ENCODE data around the gene CORO1A.
A peak's percentile ranks its signal among the peaks of the same experiment; 100 is the strongest.

The CORO1A gene

GRCh38 chr16:30183233-30184095, at the start of gene CORO1A:
Gene CORO1A, plus strand, starts transcription at chr16:30183602. Its CDS starts 1,608 bp downstream, at chr16:30185210.
- in situ Hi-C loops (cut with HindIII; ENCODE audit: low sequenced_read_pairs) = no loop called here
- no peak for TF ChIP-seq CTCF (IDR thresholded peaks at IDR 0.05; ENCODE audit: low read depth, low read length)

GRCh38 chr16:30136971-30137605, 46.3 kb upstream of the CORO1A start:
- no peak for TF ChIP-seq CTCF (IDR thresholded peaks at IDR 0.05; ENCODE audit: low read depth, low read length)
- no peak overlapping the region for H3K4me3 ChIP-seq (ENCODE audit: low read depth, low read length)
- no peak for DNase-seq (ENCODE audit: low read depth, low spot score)
- in situ Hi-C loops (cut with HindIII; ENCODE audit: low sequenced_read_pairs) = no loop called here

More at GRCh38 chr16:30183233-30184095, at the start of gene CORO1A:
- DNase-seq (ENCODE audit: low read depth, low spot score) = peak; percentile 74
- H3K4me3 ChIP-seq (ENCODE audit: low read depth, low read length) = peak within 1 kb of the TSS; percentile 47

GRCh38 chr16:30137897-30138296, 45.5 kb upstream of the CORO1A start:
- no peak for DNase-seq (ENCODE audit: low read depth, low spot score)
- no peak for TF ChIP-seq CTCF (IDR thresholded peaks at IDR 0.05; ENCODE audit: low read depth, low read length)
- no peak overlapping the region for H3K4me3 ChIP-seq (ENCODE audit: low read depth, low read length)
- in situ Hi-C loops (cut with HindIII; ENCODE audit: low sequenced_read_pairs) = no loop called here

DNA sequence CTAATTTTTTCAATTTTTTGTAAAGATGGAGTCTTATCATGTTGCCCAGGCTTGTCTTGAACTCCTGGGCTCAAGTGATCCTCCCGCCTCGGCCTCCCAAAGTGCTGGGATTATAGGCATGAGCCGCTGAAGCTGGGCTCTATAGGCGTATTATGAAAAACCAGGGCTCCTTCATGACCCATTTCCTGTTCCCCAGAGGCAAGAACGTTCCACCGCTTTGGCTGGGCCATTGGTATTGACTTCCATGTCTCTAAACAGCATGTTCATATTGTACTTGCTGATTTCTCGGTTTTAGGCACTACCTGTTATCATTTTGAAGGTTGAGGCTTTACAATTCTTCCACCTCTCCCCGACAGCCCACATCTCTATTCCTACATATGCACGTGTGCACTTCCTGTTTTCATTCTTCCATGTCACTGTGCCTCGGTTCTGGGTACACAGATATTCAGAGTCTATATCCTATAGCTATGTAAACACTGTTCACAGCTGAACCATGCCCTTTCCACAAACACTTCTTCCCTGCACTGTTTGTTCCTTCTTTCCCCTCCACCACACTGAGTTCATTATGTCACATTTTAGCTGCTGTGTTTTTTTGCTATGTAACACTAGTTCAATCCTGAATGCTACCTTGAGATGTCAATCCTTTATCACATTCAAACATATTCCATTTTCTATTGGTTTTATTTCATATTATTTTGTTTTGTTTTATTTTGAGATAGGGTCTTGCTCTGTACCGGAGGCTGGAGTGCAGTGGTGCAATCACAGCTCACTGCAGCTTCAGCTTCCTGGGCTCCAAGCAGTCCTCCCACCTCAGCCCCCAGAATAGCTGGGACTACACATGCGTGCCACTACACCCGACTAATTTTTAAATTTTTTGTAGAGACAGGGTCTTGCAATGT, 43.6 kb upstream of the CORO1A start:
- no peak for DNase-seq (ENCODE audit: low read depth, low spot score)
- in situ Hi-C loops (cut with HindIII; ENCODE audit: low sequenced_read_pairs) = no loop called here
- H3K4me3 ChIP-seq (ENCODE audit: low read depth, low read length) = no peak overlapping the region
- TF ChIP-seq CTCF (IDR thresholded peaks at IDR 0.05; ENCODE audit: low read depth, low read length) = no peak

DNA sequence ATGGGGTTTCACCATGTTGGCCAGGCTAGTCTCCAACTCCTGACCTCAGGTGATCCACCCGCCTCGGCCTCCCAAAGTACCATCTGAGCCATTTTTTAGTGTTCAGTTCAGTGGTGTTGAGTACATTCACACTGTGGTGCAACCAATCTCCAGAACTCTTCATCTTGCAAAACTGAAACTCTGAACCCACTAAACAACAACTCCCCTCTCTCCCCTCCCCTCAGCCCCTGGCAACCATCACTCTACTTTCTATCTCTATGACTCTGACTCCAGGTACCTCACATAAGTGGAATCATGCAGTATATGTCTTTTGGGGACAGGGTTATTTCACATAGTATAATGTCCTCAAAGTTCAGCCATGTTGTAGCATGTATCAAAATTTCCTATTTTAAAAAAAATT, 41.7 kb upstream of the CORO1A start:
- H3K4me3 ChIP-seq (ENCODE audit: low read depth, low read length) = no peak overlapping the region
- DNase-seq (ENCODE audit: low read depth, low spot score) = no peak
- no peak for TF ChIP-seq CTCF (IDR thresholded peaks at IDR 0.05; ENCODE audit: low read depth, low read length)
- in situ Hi-C loops (cut with HindIII; ENCODE audit: low sequenced_read_pairs) = no loop called here

DNA sequence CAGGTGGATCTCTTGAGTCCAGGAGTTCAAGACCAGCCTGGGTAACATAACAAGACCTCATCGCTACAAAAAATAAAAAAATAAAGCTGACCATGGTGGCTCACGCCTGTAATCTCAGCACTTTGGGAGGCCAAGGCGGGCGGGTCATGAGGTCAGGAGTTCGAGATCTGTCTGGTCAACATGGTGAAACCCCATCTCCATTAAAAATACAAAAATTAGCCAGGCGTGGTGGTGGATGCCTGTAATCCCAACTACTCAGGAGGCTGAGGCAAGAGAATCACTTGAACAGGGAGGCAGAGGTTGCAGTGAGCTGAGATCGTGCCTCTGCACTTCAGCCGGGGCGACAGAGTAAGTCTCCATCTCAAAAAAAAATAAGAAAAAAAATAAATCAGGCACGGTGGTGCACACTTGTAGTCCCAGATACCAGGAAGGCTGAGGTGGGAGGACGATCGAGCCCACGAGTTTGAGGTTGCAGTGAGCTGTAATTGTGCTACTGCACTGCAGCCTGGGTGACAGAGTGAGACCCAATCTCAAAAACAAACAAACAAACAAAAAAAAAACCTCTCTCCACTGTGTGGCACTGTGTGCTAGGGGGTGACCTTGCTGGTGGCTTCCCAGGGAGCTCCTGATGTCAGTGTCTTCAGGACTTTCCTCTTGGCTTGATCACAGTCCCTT, 40.6 kb upstream of the CORO1A start:
- in situ Hi-C loops (cut with HindIII; ENCODE audit: low sequenced_read_pairs) = no loop called here
- DNase-seq (ENCODE audit: low read depth, low spot score) = no peak
- no peak for TF ChIP-seq CTCF (IDR thresholded peaks at IDR 0.05; ENCODE audit: low read depth, low read length)
- no peak overlapping the region for H3K4me3 ChIP-seq (ENCODE audit: low read depth, low read length)

Measured in astrocyte of the spinal cord (primary cell).